Suprapubic skin (tissue), 4 donors: ENCODE measurements around the gene PRL. TPM values are rescaled to one million over a fixed set of nuclear protein-coding genes. Genes with fewer than 3 reads are reported as not detected.

Experiments
- DNase-seq, 2 donors: peaks; one replicate each; pipeline ENCODE4 v3.0.0-alpha.2; 2019; ENCODE audit warnings: low spot score in 2 of 2
- H3K27ac ChIP-seq: fragments of 200-600 bp; sonication (generic); one replicate; pipeline ENCODE4 v1.5.1; 2019
- H3K27me3 ChIP-seq: fragments of 200-600 bp; sonication (generic); one replicate; pipeline ENCODE4 v1.5.1; 2019
- H3K36me3 ChIP-seq: fragments of 200-600 bp; sonication (generic); one replicate; pipeline ENCODE4 v1.5.1; 2019
- H3K4me1 ChIP-seq: fragments of 200-600 bp; sonication (generic); one replicate; pipeline ENCODE4 v1.5.1; 2019
- H3K4me3 ChIP-seq: fragments of 200-600 bp; sonication (generic); one replicate; pipeline ENCODE4 v1.5.1; 2019; ENCODE audit warnings: mild to moderate bottlenecking
- H3K9me3 ChIP-seq: fragments of 200-600 bp; sonication (generic); one replicate; pipeline ENCODE4 v1.5.1; 2019
- EP300 ChIP-seq: sonication (generic); formaldehyde crosslinking; IDR thresholded peaks from one replicate; pipeline ENCODE4 v1.6.1; 2017; ENCODE audit warnings: antibody characterized with exemption
- POLR2A ChIP-seq, 2 donors: fragments of 450-650 bp; IDR thresholded peaks; one replicate each; pipeline ENCODE4 v1.6.1; 2017; ENCODE audit warnings: antibody characterized with exemption in 2 of 2, mild to moderate bottlenecking in 2 of 2, moderate library complexity in 2 of 2
- POLR2AphosphoS5 ChIP-seq, 3 donors: sonication (generic); formaldehyde crosslinking; IDR thresholded peaks; one replicate each; pipeline ENCODE4 v1.6.1; 2017; ENCODE audit warnings: antibody characterized with exemption in 3 of 3
- WGBS: methylation state at CpG from one replicate; pipeline ENCODE4 v1.1.5; 2018; 5-methylcytosine and 5-hydroxymethylcytosine counted together
- total RNA-seq, 4 donors: library from RNA; depleted of rRNA; stranded (reverse); fragments of >200 nt; gene quantifications; one replicate each; pipeline ENCODE4 v1.1.0, GENCODE V29; 2016
- TF ChIP-seq, protein P1 (sequence below), 2 donors: fragments of 200-600 bp in 1 of 2; fragments of 450-650 bp in 1 of 2; sonication (generic) in 1 of 2; IDR thresholded peaks; one replicate each; pipeline ENCODE4 v1.5.1; 2016 to 2019; ENCODE audit warnings: antibody characterized with exemption in 2 of 2, mild to moderate bottlenecking in 1 of 2, moderate library complexity in 1 of 2

The PRL gene
- total RNA-seq, 4 donors from 2014 or later: not detected

DNA sequence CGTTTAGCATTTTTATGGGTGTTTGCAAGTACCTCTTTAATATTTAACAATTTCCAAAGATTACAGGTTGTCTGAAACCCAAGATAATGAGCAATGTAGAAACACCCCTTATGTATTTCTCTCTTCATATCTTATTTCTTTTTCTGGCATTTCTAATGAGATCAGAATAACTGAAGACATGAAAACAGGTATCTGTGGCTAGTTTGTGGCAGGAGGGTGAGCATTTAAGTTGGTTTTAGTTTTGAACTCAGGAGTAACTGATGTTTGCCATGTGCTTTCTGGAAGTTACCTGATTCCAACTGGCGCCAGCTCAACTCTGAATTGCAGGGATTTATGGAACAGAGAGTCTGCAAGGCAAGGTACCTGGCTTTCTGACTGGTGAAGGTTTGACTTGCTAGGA lies 35.4 kb upstream of the PRL start:
- Histone ChIP-seq H3K27ac (no peak overlapping the region), H3K4me3 (no peak overlapping the region), H3K27me3 (no peaks in the 10 kb centered on the region), H3K4me1 (no peaks in the 10 kb centered on the region), H3K9me3 (no peaks in the 10 kb centered on the region), H3K36me3 (no peaks in the 10 kb centered on the region)
- WGBS: 94% methylated on average over 2 of the region's 2 CpGs
- TF ChIP-seq EP300: no peak
- TF ChIP-seq, protein P1, sequence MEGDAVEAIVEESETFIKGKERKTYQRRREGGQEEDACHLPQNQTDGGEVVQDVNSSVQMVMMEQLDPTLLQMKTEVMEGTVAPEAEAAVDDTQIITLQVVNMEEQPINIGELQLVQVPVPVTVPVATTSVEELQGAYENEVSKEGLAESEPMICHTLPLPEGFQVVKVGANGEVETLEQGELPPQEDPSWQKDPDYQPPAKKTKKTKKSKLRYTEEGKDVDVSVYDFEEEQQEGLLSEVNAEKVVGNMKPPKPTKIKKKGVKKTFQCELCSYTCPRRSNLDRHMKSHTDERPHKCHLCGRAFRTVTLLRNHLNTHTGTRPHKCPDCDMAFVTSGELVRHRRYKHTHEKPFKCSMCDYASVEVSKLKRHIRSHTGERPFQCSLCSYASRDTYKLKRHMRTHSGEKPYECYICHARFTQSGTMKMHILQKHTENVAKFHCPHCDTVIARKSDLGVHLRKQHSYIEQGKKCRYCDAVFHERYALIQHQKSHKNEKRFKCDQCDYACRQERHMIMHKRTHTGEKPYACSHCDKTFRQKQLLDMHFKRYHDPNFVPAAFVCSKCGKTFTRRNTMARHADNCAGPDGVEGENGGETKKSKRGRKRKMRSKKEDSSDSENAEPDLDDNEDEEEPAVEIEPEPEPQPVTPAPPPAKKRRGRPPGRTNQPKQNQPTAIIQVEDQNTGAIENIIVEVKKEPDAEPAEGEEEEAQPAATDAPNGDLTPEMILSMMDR (IDR thresholded peaks at IDR 0.05): no peak
- TF ChIP-seq POLR2AphosphoS5 (IDR thresholded peaks at IDR 0.05): no peak
- no peak for TF ChIP-seq POLR2A (IDR thresholded peaks at IDR 0.05)
- no peak for DNase-seq

DNA sequence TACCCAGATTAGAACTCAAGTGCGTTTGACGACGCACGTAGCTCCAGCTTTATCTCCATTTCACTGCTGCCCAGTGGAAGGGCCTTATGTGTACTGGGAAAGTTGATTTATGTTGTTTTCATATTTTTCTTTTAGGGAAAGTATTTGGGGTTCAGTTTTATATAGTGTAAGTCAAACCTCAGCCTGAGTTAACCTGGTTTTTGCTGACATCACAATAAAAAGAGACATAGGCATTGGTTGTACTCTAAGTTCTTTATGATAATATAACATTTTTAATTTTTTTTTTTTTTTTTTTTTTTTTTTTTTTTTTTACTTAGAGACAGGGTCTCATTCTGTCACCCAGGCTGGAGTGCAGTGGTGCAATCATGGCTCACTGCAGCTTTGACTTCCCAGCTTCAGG lies 34.1 kb upstream of the PRL start:
- Histone ChIP-seq H3K4me1 (no peaks in the 10 kb centered on the region), H3K27ac (no peak overlapping the region), H3K27me3 (no peaks in the 10 kb centered on the region), H3K9me3 (no peaks in the 10 kb centered on the region), H3K4me3 (no peak overlapping the region), H3K36me3 (no peaks in the 10 kb centered on the region)
- TF ChIP-seq EP300 (no peak), POLR2A (IDR thresholded peaks at IDR 0.05) (no peak), POLR2AphosphoS5 (IDR thresholded peaks at IDR 0.05) (no peak)
- TF ChIP-seq, protein P1 (IDR thresholded peaks at IDR 0.05): no peak
- DNase-seq: no peak
- WGBS: 95% methylated on average over 4 of the region's 4 CpGs

DNA sequence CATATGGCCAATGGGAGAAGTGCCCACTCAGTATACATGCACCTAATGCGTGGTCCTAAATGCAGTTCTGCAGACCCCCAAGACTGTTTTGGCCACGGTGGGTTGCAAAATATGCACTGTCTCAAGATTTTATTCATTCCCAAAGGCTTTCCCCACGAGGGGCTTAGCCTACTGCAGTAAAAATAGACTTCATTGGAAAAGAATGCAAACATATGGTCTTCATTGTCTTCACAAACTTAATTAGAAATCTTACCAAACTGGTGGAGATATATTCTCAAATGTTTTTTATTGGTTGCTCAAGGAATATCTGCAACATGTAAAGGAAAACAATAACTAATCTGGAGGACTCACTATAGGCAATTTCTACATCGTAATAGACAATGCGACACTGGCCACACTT lies 31.6 kb upstream of the PRL start:
- DNase-seq: no peak
- Histone ChIP-seq H3K27me3 (no peaks in the 10 kb centered on the region), H3K36me3 (no peaks in the 10 kb centered on the region), H3K4me1 (no peaks in the 10 kb centered on the region), H3K4me3 (no peak overlapping the region), H3K9me3 (no peaks in the 10 kb centered on the region), H3K27ac (no peak overlapping the region)
- WGBS: 77% methylated on average over 5 of the region's 5 CpGs
- TF ChIP-seq, protein P1 (IDR thresholded peaks at IDR 0.05): no peak
- TF ChIP-seq POLR2AphosphoS5 (IDR thresholded peaks at IDR 0.05) (no peak), EP300 (no peak), POLR2A (IDR thresholded peaks at IDR 0.05) (no peak)

DNA sequence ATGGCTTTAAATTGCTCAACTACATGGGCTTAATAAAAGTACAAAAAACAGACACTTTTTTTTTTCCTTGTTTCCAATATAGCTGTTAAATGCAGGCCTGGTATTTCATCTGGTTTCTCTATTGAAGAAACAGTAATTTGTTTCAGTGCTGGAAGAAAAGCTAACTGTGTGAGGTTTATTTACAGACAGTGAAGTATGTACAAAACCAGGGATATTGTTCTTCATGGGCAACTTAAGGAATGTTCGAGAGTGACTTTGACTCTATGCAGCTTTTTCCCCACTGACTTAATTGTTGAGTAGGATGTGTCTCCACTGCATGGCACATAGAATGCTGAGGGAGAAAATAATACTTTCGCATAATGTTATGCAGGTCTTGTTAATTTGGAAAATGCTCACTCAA lies 31.0 kb upstream of the PRL start:
- Histone ChIP-seq H3K4me1 (no peaks in the 10 kb centered on the region), H3K9me3 (no peaks in the 10 kb centered on the region), H3K27ac (no peak overlapping the region), H3K36me3 (no peaks in the 10 kb centered on the region), H3K27me3 (no peaks in the 10 kb centered on the region), H3K4me3 (no peak overlapping the region)
- TF ChIP-seq EP300 (no peak), POLR2AphosphoS5 (IDR thresholded peaks at IDR 0.05) (no peak), POLR2A (IDR thresholded peaks at IDR 0.05) (no peak)
- TF ChIP-seq, protein P1 (IDR thresholded peaks at IDR 0.05): no peak
- WGBS: 78% methylated on average over 2 of the region's 2 CpGs
- no peak for DNase-seq

DNA sequence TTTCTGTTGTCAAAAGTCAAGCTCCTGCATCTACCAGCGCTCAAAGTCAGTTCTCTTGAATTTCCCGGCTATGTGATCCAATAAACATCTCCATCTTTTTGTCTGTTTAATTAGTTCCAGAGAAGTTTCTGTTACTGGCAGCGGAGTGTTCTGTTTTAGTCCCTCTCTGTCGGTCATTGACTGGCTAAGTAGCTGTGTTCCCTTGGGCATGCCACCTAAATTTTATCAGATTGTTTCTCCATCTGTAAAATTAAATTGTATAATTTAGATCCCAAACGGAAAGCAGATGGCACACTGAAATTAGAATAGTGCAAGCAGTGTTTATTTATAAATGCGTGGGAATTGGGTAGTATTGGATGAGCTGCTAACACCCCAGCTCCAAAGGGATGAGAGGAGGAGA lies 29.7 kb upstream of the PRL start:
- no peak overlapping the region for H3K27ac ChIP-seq
- no peak overlapping the region for H3K4me3 ChIP-seq
- no peaks in the 10 kb centered on the region for H3K9me3 ChIP-seq
- WGBS: 65% methylated on average over 6 of the region's 6 CpGs
- H3K36me3 ChIP-seq: no peaks in the 10 kb centered on the region
- H3K4me1 ChIP-seq: no peaks in the 10 kb centered on the region
- no peak for DNase-seq
- H3K27me3 ChIP-seq: no peaks in the 10 kb centered on the region
- TF ChIP-seq, protein P1 (IDR thresholded peaks at IDR 0.05): no peak
- no peak for TF ChIP-seq EP300
- TF ChIP-seq POLR2A (IDR thresholded peaks at IDR 0.05): no peak
- no peak for TF ChIP-seq POLR2AphosphoS5 (IDR thresholded peaks at IDR 0.05)
